ENCODE data around the gene RASGRF1. TPM values are rescaled to one million over a fixed set of nuclear protein-coding genes. Genes with fewer than 3 reads are reported as not detected.

Gene RASGRF1
- total RNA-seq, 4 donors from 2014 or later = 0.80 TPM; not detected in 3

GRCh38 chr15:78947506-78947905 is 143.1 kb downstream of the RASGRF1 start:
- TF ChIP-seq POLR2AphosphoS5 (IDR thresholded peaks at IDR 0.05) (no peak), EP300 (IDR thresholded peaks at IDR 0.05) (no peak), POLR2A (IDR thresholded peaks at IDR 0.05) (no peak), CTCF (IDR thresholded peaks at IDR 0.05) (no peak)
- Histone ChIP-seq H3K4me1 (peaks cover 36% of the 10 kb centered on the region), H3K27ac (no peak overlapping the region), H3K27me3 (no peaks in the 10 kb centered on the region), H3K9me3 (no peaks in the 10 kb centered on the region), H3K4me3 (no peak overlapping the region), H3K36me3 (no peaks in the 10 kb centered on the region)
- no peak for DNase-seq (ENCODE audit: low spot score in 2 of 2)
- 97% methylated on average over 3 of the region's 5 CpGs for WGBS

GRCh38 chr15:78946493-78946892 is 144.1 kb downstream of the RASGRF1 start:
- Histone ChIP-seq H3K9me3 (no peaks in the 10 kb centered on the region), H3K27me3 (no peaks in the 10 kb centered on the region), H3K36me3 (no peaks in the 10 kb centered on the region), H3K27ac (no peak overlapping the region), H3K4me1 (peaks cover 30% of the 10 kb centered on the region), H3K4me3 (no peak overlapping the region)
- 76% methylated on average over 5 of the region's 5 CpGs for WGBS
- no peak for TF ChIP-seq POLR2A (IDR thresholded peaks at IDR 0.05)
- TF ChIP-seq CTCF (IDR thresholded peaks at IDR 0.05) = no peak
- no peak for TF ChIP-seq EP300 (IDR thresholded peaks at IDR 0.05)
- no peak for TF ChIP-seq POLR2AphosphoS5 (IDR thresholded peaks at IDR 0.05)
- no peak for DNase-seq (ENCODE audit: low spot score in 2 of 2)

- peak in 1 of 2 donors; percentile 80 for DNase-seq (ENCODE audit: low spot score in 2 of 2)
- H3K36me3 ChIP-seq = no peaks in the 10 kb centered on the region
- H3K27me3 ChIP-seq = no peaks in the 10 kb centered on the region
- H3K4me3 ChIP-seq = peak within 1 kb of the TSS; percentile 53
- TF ChIP-seq CTCF (IDR thresholded peaks at IDR 0.05) (no peak), POLR2AphosphoS5 (IDR thresholded peaks at IDR 0.05) (peak in 1 of 3 donors; percentile 40), POLR2A (IDR thresholded peaks at IDR 0.05) (peak in 1 of 2 donors; percentile 14), EP300 (IDR thresholded peaks at IDR 0.05) (no peak)
- peaks cover 25% of the 10 kb centered on the region for H3K4me1 ChIP-seq
- peak within 1 kb of the TSS; percentile 62 for H3K27ac ChIP-seq
- WGBS = 10% methylated on average over 15 of the region's 71 CpGs
- no peaks in the 10 kb centered on the region for H3K9me3 ChIP-seq
These were observed 145.7 kb downstream of the RASGRF1 start, which contains the start of gene CTSH for GRCh38 chr15:78944669-78945407. TSS of gene CTSH (minus strand) at chr15:78945046. CDS start at chr15:78944981, 65 bp downstream.

GRCh38 chr15:78944202-78944625 is 146.4 kb downstream of the RASGRF1 start:
- Histone ChIP-seq H3K27me3 (no peaks in the 10 kb centered on the region), H3K4me3 (peak overlapping the region; percentile 53), H3K4me1 (peaks cover 25% of the 10 kb centered on the region), H3K9me3 (no peaks in the 10 kb centered on the region), H3K27ac (peak overlapping the region; percentile 62), H3K36me3 (no peaks in the 10 kb centered on the region)
- TF ChIP-seq POLR2A (IDR thresholded peaks at IDR 0.05) = no peak
- WGBS = 47% methylated on average over 11 of the region's 12 CpGs
- no peak for DNase-seq (ENCODE audit: low spot score in 2 of 2)

GRCh38 chr15:78943692-78944091 is 146.9 kb downstream of the RASGRF1 start:
- H3K27me3 ChIP-seq = no peaks in the 10 kb centered on the region
- TF ChIP-seq POLR2A (IDR thresholded peaks at IDR 0.05) = no peak
- no peak for TF ChIP-seq POLR2AphosphoS5 (IDR thresholded peaks at IDR 0.05)
- TF ChIP-seq CTCF (IDR thresholded peaks at IDR 0.05) = no peak
- no peak for TF ChIP-seq EP300 (IDR thresholded peaks at IDR 0.05)
- H3K4me1 ChIP-seq = peaks cover 25% of the 10 kb centered on the region
- no peaks in the 10 kb centered on the region for H3K9me3 ChIP-seq
- H3K36me3 ChIP-seq = no peaks in the 10 kb centered on the region
- no peak for DNase-seq (ENCODE audit: low spot score in 2 of 2)
- WGBS = 67% methylated on average over 7 of the region's 7 CpGs
- peak overlapping the region; percentile 53 for H3K4me3 ChIP-seq
- no peak overlapping the region for H3K27ac ChIP-seq
